HCT116 (cell line): Measurements from ENCODE around the gene AP1M2. TPM values are rescaled to one million over a fixed set of nuclear protein-coding genes. Genes with fewer than 3 reads are reported as not detected.

Experiments
- ATAC-seq: fragments of 200-7000 bp; cut with Tn5 transposase; 2 replicates; pipeline ENCODE4 v1.9.1; 2020; ENCODE audit warnings: mild to moderate bottlenecking, moderate library complexity
- BruUV-seq: library from RNA; stranded (reverse); fragments of 400-500 nt; replicated peaks from 2 replicates; lab custom pipeline; 2021; lab: Mats Ljungman, UMichigan
- CTCF ChIA-PET: fragments of 300-600 bp; sonication (Branson Sonifier 250); formaldehyde crosslinking; loops from one replicate; lab custom pipeline; 2021; ENCODE audit warnings: antibody characterized with exemption; lab: Charles Lee
- POLR2A ChIA-PET: fragments of 300-600, 350-600 bp; sonication (Branson Sonifier 250); formaldehyde crosslinking; loops from one replicate; lab custom pipeline; 2021; ENCODE audit warnings: antibody characterized with exemption; lab: Charles Lee
- RAD21 ChIA-PET, 2 experiments: fragments of 300-600 bp; sonication (Branson Sonifier 250); formaldehyde crosslinking; loops; one replicate each; lab custom pipeline; 2023; ENCODE audit warnings: low total read pairs in 2 of 2; ENCODE audit not compliant: uncharacterized antibody in 2 of 2, unreplicated experiment in 2 of 2, low non-redundant PET in 1 of 2; lab: Charles Lee
- DNase-seq: peaks from one replicate; pipeline ENCODE4 v3.0.0-alpha.2; 2010; ENCODE audit warnings: low read depth, low spot score
- H2AFZ ChIP-seq: fragments of 200-600 bp; shearing (Covaris generic), sonication (generic); 2 replicates; pipeline ENCODE4 v1.6.1; 2017; ENCODE audit warnings: low read depth, mixed run types, mixed read lengths, antibody characterized with exemption, low read length; ENCODE audit not compliant: poor library complexity, severe bottlenecking
- H3K27ac ChIP-seq: 2 replicates; pipeline ENCODE4 v1.5.1; 2012; ENCODE audit warnings: low read depth, low read length
- H3K27me3 ChIP-seq: fragments of 200-600 bp; sonication (generic); 2 replicates; pipeline ENCODE4 v1.6.1; 2016; ENCODE audit warnings: mixed run types, low read length, mixed read lengths; ENCODE audit not compliant: insufficient read depth
- H3K36me3 ChIP-seq, 2 experiments: fragments of 200-500 bp in 1 of 2; fragments of 200-600 bp in 1 of 2; sonication (Bioruptor generic) in 1 of 2; sonication (generic) in 1 of 2; 2 replicates each; pipeline versions ENCODE4 v1.5.1 to v1.6.1; 2014 to 2016; ENCODE audit warnings: low read length in 2 of 2, inconsistent platforms in 1 of 2, mixed read lengths in 1 of 2, mixed run types in 1 of 2; ENCODE audit not compliant: insufficient read depth in 2 of 2, control insufficient read depth in 1 of 2
- H3K4me1 ChIP-seq, 2 experiments: fragments of 200-600 bp in 1 of 2; sonication (generic) in 1 of 2; 2 replicates each; pipeline versions ENCODE4 v1.5.1 to v1.6.1; 2012 to 2017; ENCODE audit warnings: low read length in 2 of 2, inconsistent platforms in 1 of 2, mild to moderate bottlenecking in 1 of 2, mixed read lengths in 1 of 2, mixed run types in 1 of 2, moderate library complexity in 1 of 2; ENCODE audit not compliant: insufficient read depth in 2 of 2, control insufficient read depth in 1 of 2
- H3K4me2 ChIP-seq: fragments of 200-600 bp; sonication (generic); 2 replicates; pipeline ENCODE4 v1.6.1; 2017; ENCODE audit warnings: mixed run types, low read length, mixed read lengths
- H3K4me3 ChIP-seq, 2 experiments: fragments of 200-600 bp in 1 of 2; sonication (generic) in 1 of 2; replicated peaks in 1 of 2; 2 replicates each; pipeline ENCODE4 v1.5.1; 2011 to 2016; ENCODE audit warnings: low read length in 2 of 2, control low read depth in 1 of 2, low read depth in 1 of 2, mild to moderate bottlenecking in 1 of 2, mixed read lengths in 1 of 2, mixed run types in 1 of 2
- H3K79me2 ChIP-seq: fragments of 200-600 bp; sonication (generic); 2 replicates; pipeline ENCODE4 v1.6.1; 2017; ENCODE audit warnings: mild to moderate bottlenecking, mixed run types, low read length, moderate library complexity, mixed read lengths; ENCODE audit not compliant: insufficient read depth
- H3K9ac ChIP-seq: fragments of 200-600 bp; sonication (generic); 2 replicates; pipeline ENCODE4 v1.6.1; 2016; ENCODE audit warnings: low read length, mixed read lengths
- H3K9me2 ChIP-seq: fragments of 200-600 bp; sonication (generic), shearing (Covaris generic); 2 replicates; pipeline ENCODE4 v1.6.1; 2017; ENCODE audit warnings: mixed run types, mild to moderate bottlenecking, moderate library complexity; ENCODE audit not compliant: insufficient read depth
- H3K9me3 ChIP-seq, 2 experiments: fragments of 200-500 bp in 1 of 2; fragments of 200-600 bp in 1 of 2; sonication (Bioruptor generic) in 1 of 2; sonication (generic) in 1 of 2; 2 replicates each; pipeline ENCODE4 v1.6.1; 2014 to 2017; ENCODE audit warnings: low read length in 2 of 2, mixed read lengths in 2 of 2, inconsistent platforms in 1 of 2, low read depth in 1 of 2, mild to moderate bottlenecking in 1 of 2, mixed run types in 1 of 2, moderate library complexity in 1 of 2; ENCODE audit not compliant: control insufficient read depth in 1 of 2, insufficient read depth in 1 of 2
- H4K20me1 ChIP-seq: fragments of 200-600 bp; sonication (generic), shearing (Covaris generic); 2 replicates; pipeline ENCODE4 v1.6.1; 2017; ENCODE audit warnings: mixed run types, mild to moderate bottlenecking, moderate library complexity; ENCODE audit not compliant: insufficient read depth
- ATF3 ChIP-seq: IDR thresholded peaks from 2 replicates; pipeline ENCODE4 v1.6.1; 2012
- CBX3 ChIP-seq: IDR thresholded peaks from 2 replicates; pipeline ENCODE4 v1.6.1; 2012; ENCODE audit warnings: low read depth
- CEBPB ChIP-seq: IDR thresholded peaks from 2 replicates; pipeline ENCODE4 v1.6.1; 2012; ENCODE audit warnings: low read depth
- CTCF ChIP-seq, 3 experiments: fragments of 200-600 bp in 1 of 3; sonication (generic) in 1 of 3; IDR thresholded peaks in 2 of 3; conservative IDR thresholded peaks in 1 of 3; 2 replicates each; pipeline ENCODE4 v1.5.1; 2012 to 2017; ENCODE audit warnings: low read depth in 2 of 3, low read length in 2 of 3, antibody characterized with exemption in 1 of 3, borderline replicate concordance in 1 of 3, control low read depth in 1 of 3, mild to moderate bottlenecking in 1 of 3, mixed read lengths in 1 of 3, mixed run types in 1 of 3, moderate library complexity in 1 of 3; ENCODE audit not compliant: insufficient read depth in 1 of 3
- EZH2phosphoT487 ChIP-seq: fragments of 200-600 bp; IDR thresholded peaks from 2 replicates; pipeline ENCODE4 v1.6.1; 2018; ENCODE audit warnings: antibody characterized with exemption, borderline replicate concordance
- POLR2A ChIP-seq: IDR thresholded peaks from 2 replicates; pipeline ENCODE4 v1.7.0; 2011; ENCODE audit warnings: borderline replicate concordance; ENCODE audit not compliant: insufficient read depth, insufficient read length; ENCODE audit errors: extremely low read depth
- POLR2AphosphoS5 ChIP-seq: IDR thresholded peaks from 2 replicates; pipeline ENCODE4 v1.6.1; 2011; ENCODE audit warnings: mild to moderate bottlenecking, low read depth, low read length, moderate library complexity
- RAD21 ChIP-seq: IDR thresholded peaks from 2 replicates; pipeline ENCODE4 v1.6.1; 2012; ENCODE audit warnings: low read depth, mild to moderate bottlenecking
- SIN3A ChIP-seq: IDR thresholded peaks from 2 replicates; pipeline ENCODE4 v1.6.1; 2012; ENCODE audit warnings: low read depth
- SRF ChIP-seq: IDR thresholded peaks from 2 replicates; pipeline ENCODE4 v1.6.1; 2012; ENCODE audit warnings: low read depth
- YY1 ChIP-seq: IDR thresholded peaks from 2 replicates; pipeline ENCODE4 v1.6.1; 2011; ENCODE audit warnings: low read length, low read depth, moderate library complexity, mild to moderate bottlenecking; ENCODE audit not compliant: insufficient replicate concordance; ENCODE audit errors: extremely low read depth
- ZBTB33 ChIP-seq: IDR thresholded peaks from 2 replicates; pipeline ENCODE4 v1.6.1; 2011; ENCODE audit warnings: mild to moderate bottlenecking, low read length, moderate library complexity; ENCODE audit not compliant: insufficient replicate concordance; ENCODE audit errors: extremely low read depth
- ZFX ChIP-seq: fragments of 450-650 bp; IDR thresholded peaks from 2 replicates; pipeline ENCODE4 v1.6.1; 2017
- ZNF274 ChIP-seq: fragments of 200-500 bp; sonication (Bioruptor generic); IDR thresholded peaks from 2 replicates; pipeline ENCODE4 v1.6.1; 2014; ENCODE audit warnings: mild to moderate bottlenecking, low read depth, low read length, inconsistent platforms
- intact Hi-C: fragments of 100-400 bp; cut with micrococcal nuclease; formaldehyde crosslinking; loops from 2 replicates; pipeline ENCODE4 v1.10.0; 2022
- total RNA-seq: library from RNA; stranded (reverse); gene quantifications from one replicate; pipeline ENCODE4 v1.2.1, GENCODE V29; 2021; ENCODE audit not compliant: unreplicated experiment
- TF ChIP-seq, protein P1 (sequence below): IDR thresholded peaks from 2 replicates; pipeline ENCODE4 v1.6.1; 2012; ENCODE audit warnings: low read depth
- TF ChIP-seq, protein P2 (sequence below): IDR thresholded peaks from 2 replicates; pipeline ENCODE4 v1.6.1; 2012

The AP1M2 gene
- total RNA-seq, 1 experiment from 2014 or later, result 111 TPM

DNA sequence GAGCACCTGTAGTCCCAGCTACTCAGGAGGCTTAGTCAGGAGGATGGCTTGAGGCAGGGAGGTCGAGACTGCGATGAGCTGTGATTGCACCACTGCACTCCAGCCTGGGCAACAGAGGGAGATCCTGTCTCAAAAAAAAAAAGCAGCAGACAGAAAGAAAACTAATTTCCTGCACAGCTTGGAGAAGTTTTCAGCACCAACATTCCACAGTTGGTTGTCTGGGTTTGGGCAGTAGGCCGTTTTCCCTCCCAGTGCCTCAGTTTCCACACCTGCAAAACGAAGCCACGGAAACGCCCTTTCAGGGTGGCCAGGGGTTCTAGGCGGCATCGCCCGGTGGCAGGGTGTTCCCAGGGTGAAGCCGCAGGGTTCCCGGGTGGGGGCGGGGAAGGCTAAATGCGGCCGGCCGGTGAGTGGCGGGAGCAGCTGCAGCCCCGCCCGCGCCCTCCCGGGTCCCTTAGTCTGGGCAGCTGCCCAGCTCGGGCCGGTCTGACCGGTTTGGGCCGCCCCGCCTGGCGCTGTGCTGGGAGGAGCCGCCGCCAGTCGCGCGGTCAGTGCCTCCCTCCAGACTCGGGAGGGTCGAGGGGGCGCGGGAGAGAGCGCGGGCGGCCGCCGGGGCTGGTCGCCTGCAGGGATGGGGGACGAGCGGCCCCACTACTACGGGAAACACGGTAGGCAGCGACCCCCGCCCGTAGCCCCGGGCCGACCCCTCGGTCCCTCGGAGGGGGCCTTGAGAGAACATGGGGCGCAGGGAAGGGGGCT lies 38.1 kb upstream of the AP1M2 start, which contains the start of gene SLC44A2 (continued):
- no peak for TF ChIP-seq CTCF (IDR thresholded peaks at IDR 0.05 in 2 of 3, conservative IDR thresholded peaks at IDR 0.05 in 1 of 3; ENCODE audit: borderline replicate concordance in 1 of 3, insufficient read depth in 1 of 3, low read depth in 2 of 3, low read length in 2 of 3)

- H3K4me3 ChIP-seq, result peak overlapping the region; percentile 85 to 92
- CTCF ChIA-PET, result no interaction called here
- H3K9me2 ChIP-seq, result no peaks in the 10 kb centered on the region
- H4K20me1 ChIP-seq, result no peaks in the 10 kb centered on the region
- peaks cover 22% of the 10 kb centered on the region for H3K79me2 ChIP-seq
- peaks cover 48 to 66% of the 10 kb centered on the region in 2 experiments for H3K4me1 ChIP-seq
- ATAC-seq (peak; percentile 15; the same call in 1 of the 2 replicates), DNase-seq (no peak)
- no TSS peak for BruUV-seq
- no peaks in the 10 kb centered on the region for H3K9me3 ChIP-seq
- peak overlapping the region; percentile 89 for H3K27ac ChIP-seq
- POLR2A ChIA-PET, result no interaction called here
- peaks cover 0 to 12% of the 10 kb centered on the region in 2 experiments; a peak in 2 of 4 replicates for H3K36me3 ChIP-seq
- H3K27me3 ChIP-seq, result no peaks in the 10 kb centered on the region
- H2AFZ ChIP-seq, result no peak overlapping the region
- intact Hi-C loops, result no loop called here
- peak overlapping the region; percentile 91 for H3K4me2 ChIP-seq
- RAD21 ChIA-PET, result no interaction called here
- peak overlapping the region; percentile 98 for H3K9ac ChIP-seq
- TF ChIP-seq, protein P1, sequence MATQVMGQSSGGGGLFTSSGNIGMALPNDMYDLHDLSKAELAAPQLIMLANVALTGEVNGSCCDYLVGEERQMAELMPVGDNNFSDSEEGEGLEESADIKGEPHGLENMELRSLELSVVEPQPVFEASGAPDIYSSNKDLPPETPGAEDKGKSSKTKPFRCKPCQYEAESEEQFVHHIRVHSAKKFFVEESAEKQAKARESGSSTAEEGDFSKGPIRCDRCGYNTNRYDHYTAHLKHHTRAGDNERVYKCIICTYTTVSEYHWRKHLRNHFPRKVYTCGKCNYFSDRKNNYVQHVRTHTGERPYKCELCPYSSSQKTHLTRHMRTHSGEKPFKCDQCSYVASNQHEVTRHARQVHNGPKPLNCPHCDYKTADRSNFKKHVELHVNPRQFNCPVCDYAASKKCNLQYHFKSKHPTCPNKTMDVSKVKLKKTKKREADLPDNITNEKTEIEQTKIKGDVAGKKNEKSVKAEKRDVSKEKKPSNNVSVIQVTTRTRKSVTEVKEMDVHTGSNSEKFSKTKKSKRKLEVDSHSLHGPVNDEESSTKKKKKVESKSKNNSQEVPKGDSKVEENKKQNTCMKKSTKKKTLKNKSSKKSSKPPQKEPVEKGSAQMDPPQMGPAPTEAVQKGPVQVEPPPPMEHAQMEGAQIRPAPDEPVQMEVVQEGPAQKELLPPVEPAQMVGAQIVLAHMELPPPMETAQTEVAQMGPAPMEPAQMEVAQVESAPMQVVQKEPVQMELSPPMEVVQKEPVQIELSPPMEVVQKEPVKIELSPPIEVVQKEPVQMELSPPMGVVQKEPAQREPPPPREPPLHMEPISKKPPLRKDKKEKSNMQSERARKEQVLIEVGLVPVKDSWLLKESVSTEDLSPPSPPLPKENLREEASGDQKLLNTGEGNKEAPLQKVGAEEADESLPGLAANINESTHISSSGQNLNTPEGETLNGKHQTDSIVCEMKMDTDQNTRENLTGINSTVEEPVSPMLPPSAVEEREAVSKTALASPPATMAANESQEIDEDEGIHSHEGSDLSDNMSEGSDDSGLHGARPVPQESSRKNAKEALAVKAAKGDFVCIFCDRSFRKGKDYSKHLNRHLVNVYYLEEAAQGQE, result no peak
- no peak for TF ChIP-seq EZH2phosphoT487
- no peak for TF ChIP-seq ZBTB33
- TF ChIP-seq CEBPB, result no peak
- no peak for TF ChIP-seq ATF3
- no peak for TF ChIP-seq POLR2AphosphoS5
- no peak for TF ChIP-seq RAD21
- no peak for TF ChIP-seq SIN3A
- no peak for TF ChIP-seq ZFX
- no peak for TF ChIP-seq YY1
- no peak for TF ChIP-seq SRF
- TF ChIP-seq CBX3, result no peak
- TF ChIP-seq, protein P2, sequence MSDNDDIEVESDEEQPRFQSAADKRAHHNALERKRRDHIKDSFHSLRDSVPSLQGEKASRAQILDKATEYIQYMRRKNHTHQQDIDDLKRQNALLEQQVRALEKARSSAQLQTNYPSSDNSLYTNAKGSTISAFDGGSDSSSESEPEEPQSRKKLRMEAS, result no peak
- no peak for TF ChIP-seq POLR2A
- TF ChIP-seq ZNF274, result no peak
These were observed 37.5 kb upstream of the AP1M2 start for GRCh38 chr19:10624585-10624984.
